Esophagus squamous epithelium (tissue), 5 donors: ENCODE measurements around the gene KRT78. TPM values are rescaled to one million over a fixed set of nuclear protein-coding genes. Genes with fewer than 3 reads are reported as not detected.
"Not testable (repeated sequence)": the region's sequence is repeated elsewhere in the genome, so short reads cannot be mapped to it uniquely, and the experiment has no call there.

Experiments used
- DNase-seq: peaks from one replicate; lab custom pipeline; 2025; lab: John Stamatoyannopoulos, UW
- H3K27ac ChIP-seq, 4 donors: fragments of 200-600 bp; sonication (generic); one replicate each; pipeline ENCODE4 v1.5.1; 2016 to 2019; ENCODE audit warnings: mild to moderate bottlenecking in 1 of 4
- H3K27me3 ChIP-seq, 4 donors: fragments of 200-600 bp; sonication (generic); 1 replicate in 3 of 4; 2 replicates in 1 of 4; pipeline versions ENCODE4 v1.5.1 to v1.6.0; 2017 to 2021; ENCODE audit warnings: antibody characterized with exemption in 1 of 4
- H3K36me3 ChIP-seq, 3 donors: fragments of 200-600 bp; sonication (generic); one replicate each; pipeline ENCODE4 v1.5.1; 2016 to 2019
- H3K4me1 ChIP-seq, 3 donors: fragments of 200-600 bp; sonication (generic); one replicate each; pipeline ENCODE4 v1.5.1; 2017 to 2019
- H3K4me3 ChIP-seq, 4 donors: fragments of 200-600 bp; sonication (generic); 1 replicate in 3 of 4; 2 replicates in 1 of 4; pipeline ENCODE4 v1.5.1; 2016 to 2019; ENCODE audit warnings: mild to moderate bottlenecking in 2 of 4, moderate library complexity in 1 of 4
- H3K9me3 ChIP-seq, 3 donors: fragments of 200-600 bp; sonication (generic); one replicate each; pipeline ENCODE4 v1.5.1; 2016 to 2019
- POLR2A ChIP-seq, 4 donors: fragments of 450-650 bp; IDR thresholded peaks; one replicate each; pipeline ENCODE4 v1.6.1; 2017; ENCODE audit warnings: antibody characterized with exemption in 4 of 4, mild to moderate bottlenecking in 4 of 4, moderate library complexity in 3 of 4
- WGBS, 2 donors: methylation state at CpG; one replicate each; pipeline ENCODE4 v1.1.5; 2018; 5-methylcytosine and 5-hydroxymethylcytosine counted together
- intact Hi-C: fragments of 100-400 bp; cut with DNase I; formaldehyde crosslinking; loops from one replicate; pipeline ENCODE4 v1.15.0; 2022
- total RNA-seq, 4 donors: library from RNA; depleted of rRNA; stranded (reverse); fragments of >200 nt; gene quantifications; one replicate each; pipeline ENCODE4 v1.1.0, GENCODE V29; 2016
- TF ChIP-seq, protein P1 (sequence below), 6 experiments: fragments of 450-650 bp in 4 of 6; fragments of 200-600 bp in 2 of 6; sonication (generic) in 2 of 6; IDR thresholded peaks; one replicate each; pipeline ENCODE4 v1.5.1; 2016 to 2019; ENCODE audit warnings: antibody characterized with exemption in 6 of 6, mild to moderate bottlenecking in 4 of 6, moderate library complexity in 4 of 6
- donor health status: DM: yes; HTN: yes; CAD: no.

KRT78 gene
- total RNA-seq, 4 donors from 2014 or later = 194 to 481 (median 307) TPM

DNA sequence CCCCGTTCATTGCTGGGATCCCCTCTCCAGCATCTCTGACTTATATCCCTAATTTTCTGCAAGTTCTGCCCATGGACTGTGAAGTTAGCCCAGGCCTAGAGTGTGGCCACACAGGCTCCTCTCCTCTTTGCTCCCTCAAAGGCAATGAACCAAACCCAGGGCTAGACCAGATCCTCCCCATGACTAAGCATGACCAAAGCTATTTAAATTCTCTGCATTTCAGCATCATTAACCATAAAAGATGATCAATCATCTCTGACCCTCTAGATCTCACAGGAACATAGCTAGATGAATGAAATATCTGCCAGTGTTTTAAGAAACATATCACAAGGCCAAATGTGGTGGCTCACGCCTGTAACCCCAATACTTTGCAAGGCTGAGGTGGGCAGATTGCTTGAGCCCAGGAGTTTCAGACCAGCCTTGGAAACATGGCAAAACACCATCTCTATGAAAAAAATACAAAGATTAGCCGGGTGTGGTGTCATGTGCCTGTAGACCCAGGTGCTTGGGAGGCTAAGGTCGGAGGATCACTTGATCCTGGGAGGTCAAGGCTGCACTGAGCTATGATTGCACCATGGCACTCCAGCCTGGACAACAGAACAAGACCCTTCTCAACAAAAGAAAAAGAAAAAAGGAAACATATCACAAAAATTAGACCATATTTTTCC, 50.7 kb downstream of the KRT78 start:
- intact Hi-C loops = no loop called here
- H3K36me3 ChIP-seq = no peaks in the 10 kb centered on the region
- 79 to 90% methylated on average over 4 of the region's 4 CpGs for WGBS, 2 donors
- H3K4me3 ChIP-seq = no peak overlapping the region
- H3K27me3 ChIP-seq = no peaks in the 10 kb centered on the region
- H3K9me3 ChIP-seq = no peaks in the 10 kb centered on the region
- TF ChIP-seq, protein P1, sequence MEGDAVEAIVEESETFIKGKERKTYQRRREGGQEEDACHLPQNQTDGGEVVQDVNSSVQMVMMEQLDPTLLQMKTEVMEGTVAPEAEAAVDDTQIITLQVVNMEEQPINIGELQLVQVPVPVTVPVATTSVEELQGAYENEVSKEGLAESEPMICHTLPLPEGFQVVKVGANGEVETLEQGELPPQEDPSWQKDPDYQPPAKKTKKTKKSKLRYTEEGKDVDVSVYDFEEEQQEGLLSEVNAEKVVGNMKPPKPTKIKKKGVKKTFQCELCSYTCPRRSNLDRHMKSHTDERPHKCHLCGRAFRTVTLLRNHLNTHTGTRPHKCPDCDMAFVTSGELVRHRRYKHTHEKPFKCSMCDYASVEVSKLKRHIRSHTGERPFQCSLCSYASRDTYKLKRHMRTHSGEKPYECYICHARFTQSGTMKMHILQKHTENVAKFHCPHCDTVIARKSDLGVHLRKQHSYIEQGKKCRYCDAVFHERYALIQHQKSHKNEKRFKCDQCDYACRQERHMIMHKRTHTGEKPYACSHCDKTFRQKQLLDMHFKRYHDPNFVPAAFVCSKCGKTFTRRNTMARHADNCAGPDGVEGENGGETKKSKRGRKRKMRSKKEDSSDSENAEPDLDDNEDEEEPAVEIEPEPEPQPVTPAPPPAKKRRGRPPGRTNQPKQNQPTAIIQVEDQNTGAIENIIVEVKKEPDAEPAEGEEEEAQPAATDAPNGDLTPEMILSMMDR (IDR thresholded peaks at IDR 0.05) = no peak
- no peak for TF ChIP-seq POLR2A (IDR thresholded peaks at IDR 0.05)
- DNase-seq = no peak
- H3K4me1 ChIP-seq = peaks cover 6 to 57% (median 15%) of the 10 kb centered on the region in 3 donors
- no peak overlapping the region for H3K27ac ChIP-seq

DNA sequence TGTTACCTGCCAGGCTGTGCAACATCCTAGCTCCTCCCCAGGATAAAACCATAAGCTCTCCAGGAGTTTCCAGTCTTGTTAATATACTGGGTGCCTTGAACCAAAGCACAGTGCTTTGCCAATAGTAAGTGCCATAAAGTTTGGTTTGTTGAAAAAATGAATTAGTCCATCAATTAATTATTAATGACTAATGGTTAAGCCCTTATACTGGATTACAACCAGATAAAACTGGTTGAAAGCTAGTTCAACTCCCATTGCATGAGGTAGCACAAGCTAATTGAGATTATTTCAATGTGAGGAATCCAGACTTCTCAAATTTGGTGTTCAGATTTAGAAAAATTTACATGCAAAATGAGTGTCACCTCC, 51.3 kb downstream of the KRT78 start:
- TF ChIP-seq, protein P1 (IDR thresholded peaks at IDR 0.05) = no peak
- no peak for TF ChIP-seq POLR2A (IDR thresholded peaks at IDR 0.05)
- DNase-seq = no peak
- H3K9me3 ChIP-seq = no peaks in the 10 kb centered on the region
- no peak overlapping the region for H3K27ac ChIP-seq
- H3K4me3 ChIP-seq = no peak overlapping the region
- H3K27me3 ChIP-seq = no peaks in the 10 kb centered on the region
- H3K36me3 ChIP-seq = no peaks in the 10 kb centered on the region
- H3K4me1 ChIP-seq = peaks cover 6 to 56% (median 15%) of the 10 kb centered on the region in 3 donors
- intact Hi-C loops = no loop called here

DNA sequence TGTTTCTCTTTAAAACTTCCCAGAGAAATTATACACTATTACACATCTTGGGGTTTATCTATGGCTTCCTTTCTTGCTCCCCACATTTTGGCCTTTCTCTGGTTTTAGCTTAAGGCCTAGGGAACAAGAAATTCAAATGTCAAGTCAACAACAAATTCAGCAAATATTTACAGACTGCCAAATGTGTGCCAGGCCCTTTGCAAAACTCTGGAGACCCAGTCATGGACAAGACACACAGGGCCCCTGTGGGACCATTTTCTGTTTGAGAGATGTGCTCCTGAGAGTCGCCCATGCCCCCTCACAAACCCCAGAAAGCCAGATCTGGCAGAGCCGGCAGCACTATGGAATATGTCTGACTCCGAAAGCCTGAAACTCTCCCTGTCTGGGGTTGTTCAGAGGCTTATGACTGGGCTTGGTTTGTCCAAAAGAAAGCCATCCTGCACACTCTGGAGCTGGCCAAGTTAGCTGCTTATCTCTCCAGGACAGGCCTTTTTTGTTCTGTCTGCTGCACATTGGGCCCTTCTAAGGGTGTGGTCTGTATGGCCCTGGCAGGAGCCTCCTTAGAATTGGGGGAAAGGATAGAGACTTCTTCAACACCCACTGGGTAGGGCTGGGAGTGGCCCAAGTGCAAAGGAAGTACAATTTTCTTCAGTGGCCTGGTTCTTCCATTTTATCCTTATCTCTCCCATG, 51.8 kb downstream of the KRT78 start:
- H3K9me3 ChIP-seq = no peaks in the 10 kb centered on the region
- no peak for DNase-seq
- H3K4me3 ChIP-seq = no peak overlapping the region
- intact Hi-C loops = no loop called here
- 80% methylated on average over 1 of the region's 3 CpGs for WGBS, 2 donors
- no peak for TF ChIP-seq POLR2A (IDR thresholded peaks at IDR 0.05)
- TF ChIP-seq, protein P1 (IDR thresholded peaks at IDR 0.05) = no peak
- no peaks in the 10 kb centered on the region for H3K27me3 ChIP-seq
- no peak overlapping the region for H3K27ac ChIP-seq
- no peaks in the 10 kb centered on the region for H3K36me3 ChIP-seq
- H3K4me1 ChIP-seq = peaks cover 6 to 51% (median 15%) of the 10 kb centered on the region in 3 donors

DNA sequence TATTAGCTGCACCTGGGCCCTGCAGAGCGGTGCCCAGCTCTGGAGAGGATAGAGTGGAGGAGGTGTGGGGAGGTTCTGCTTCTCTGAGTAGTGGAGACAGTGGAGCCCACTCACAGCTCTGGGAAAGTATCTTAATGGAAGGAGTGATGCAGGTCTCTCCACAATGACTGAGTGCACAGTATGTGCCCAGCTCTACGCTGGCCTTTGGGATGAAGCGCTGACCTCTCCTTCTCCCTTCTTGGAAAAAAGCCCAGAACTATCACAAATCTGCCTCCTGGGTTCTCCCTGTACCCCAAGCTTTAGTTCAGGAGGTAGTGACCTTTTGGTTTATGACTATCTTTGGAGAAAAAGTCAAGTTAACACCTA, 52.4 kb downstream of the KRT78 start:
- Histone ChIP-seq H3K36me3 (no peaks in the 10 kb centered on the region), H3K4me1 (peaks cover 6 to 45% (median 15%) of the 10 kb centered on the region in 3 donors), H3K9me3 (no peaks in the 10 kb centered on the region), H3K27me3 (peaks cover 0 to 3% (median 0%) of the 10 kb centered on the region in 4 donors), H3K4me3 (no peak overlapping the region), H3K27ac (no peak overlapping the region)
- intact Hi-C loops = no loop called here
- DNase-seq = no peak
- TF ChIP-seq, protein P1 (IDR thresholded peaks at IDR 0.05) = no peak
- TF ChIP-seq POLR2A (IDR thresholded peaks at IDR 0.05) = no peak
- 93 to 95% methylated on average over 2 to 3 of the region's 3 CpGs for WGBS, 2 donors

DNA sequence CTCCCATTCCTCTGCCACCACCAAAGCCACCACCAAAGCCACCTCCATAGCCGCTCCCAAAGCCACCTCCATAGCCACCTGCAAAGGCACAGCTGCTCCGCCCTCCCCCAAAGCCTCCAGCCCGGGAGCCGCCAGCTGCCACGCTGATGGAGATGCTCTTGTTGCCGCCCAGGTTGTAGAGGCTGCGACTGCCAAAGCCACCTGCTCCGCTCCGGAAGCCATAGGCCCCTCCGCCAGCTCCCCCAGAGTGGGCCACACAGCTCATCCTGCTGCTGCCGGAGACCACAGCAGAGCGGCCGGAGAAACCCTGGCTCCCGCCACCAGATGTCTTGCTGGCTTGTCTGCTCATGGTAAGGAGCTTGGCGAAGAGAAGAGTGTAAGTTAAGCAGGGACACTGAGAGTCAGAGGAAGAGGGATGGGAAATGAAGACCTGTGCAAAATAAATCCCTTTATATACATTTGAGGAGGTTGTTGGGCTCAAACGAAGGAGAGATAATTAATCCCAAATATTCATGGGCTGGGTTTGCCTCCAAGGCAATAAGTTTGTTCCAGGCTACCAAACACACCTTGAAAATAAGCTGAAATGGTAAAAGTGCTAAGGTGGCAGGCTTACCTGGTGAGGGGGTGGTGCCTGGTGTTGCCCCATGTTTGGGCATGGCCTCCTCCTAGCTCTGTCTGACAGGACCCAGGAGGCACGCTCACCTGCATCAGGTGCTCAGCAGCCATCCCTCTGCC, 52.9 kb downstream of the KRT78 start, which contains the start of gene KRT3:
TSS of gene KRT3 (minus strand) at position 424 of the 735 bp plus-strand sequence. CDS start at position 349, 75 bp downstream.
- WGBS, 2 donors = 90 to 93% methylated on average over 9 to 10 of the region's 17 CpGs
- Histone ChIP-seq H3K36me3 (no peaks in the 10 kb centered on the region), H3K4me3 (no peak within 1 kb of the TSS)

DNA sequence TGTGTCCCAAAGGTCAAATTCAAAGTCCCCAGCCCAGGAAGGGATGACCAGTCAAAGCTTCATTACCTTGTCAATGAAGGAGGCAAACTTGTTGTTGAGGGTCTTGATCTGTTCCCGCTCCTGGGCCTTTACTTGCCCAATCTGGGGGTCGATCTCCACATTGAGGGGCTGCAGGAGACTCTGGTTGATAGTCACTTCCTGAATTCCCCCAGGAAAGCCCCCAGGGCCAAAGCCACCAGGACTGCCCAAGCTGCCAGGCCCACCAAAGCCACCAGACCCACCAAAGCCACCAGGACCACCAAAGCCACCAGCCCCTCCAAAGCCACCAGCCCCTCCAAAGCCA, 53.5 kb downstream of the KRT78 start:
- Histone ChIP-seq H3K4me1 (peaks cover 3 to 36% (median 11%) of the 10 kb centered on the region in 3 donors), H3K27me3 (peaks cover 0 to 14% (median 0%) of the 10 kb centered on the region in 4 donors)
- H3K4me3 ChIP-seq, H3K27ac ChIP-seq, H3K9me3 ChIP-seq, DNase-seq, H3K36me3 ChIP-seq, intact Hi-C loops: not testable (repeated sequence)
- WGBS, 2 donors = 88 to 90% methylated on average over 2 of the region's 2 CpGs

More for the DNA sequence above, 52.9 kb downstream of the KRT78 start, which contains the start of gene KRT3:
- intact Hi-C loops = no loop called here
- DNase-seq = no peak
- TF ChIP-seq, protein P1 (IDR thresholded peaks at IDR 0.05) = no peak
- no peak for TF ChIP-seq POLR2A (IDR thresholded peaks at IDR 0.05)
- Histone ChIP-seq H3K9me3 (no peaks in the 10 kb centered on the region), H3K4me1 (peaks cover 6 to 39% (median 15%) of the 10 kb centered on the region in 3 donors), H3K27me3 (peaks cover 0 to 9% (median 0%) of the 10 kb centered on the region in 4 donors), H3K27ac (no peak within 1 kb of the TSS)
